AG09319 (cell line): ENCODE results near the gene ACAT2.
A peak's percentile ranks its signal among the peaks of the same experiment; 100 is the strongest.
"Not testable (repeated sequence)": the region's sequence is repeated elsewhere in the genome, so short reads cannot be mapped to it uniquely, and the experiment has no call there.

Source experiments
- DNase-seq: peaks from one replicate; pipeline ENCODE4 v3.0.0-alpha.2; 2010; ENCODE audit warnings: low read depth; ENCODE audit errors: extremely low read depth
- TF ChIP-seq, protein P1 (sequence below): IDR thresholded peaks from 2 replicates; pipeline ENCODE4 v1.5.1; 2011; ENCODE audit warnings: low read depth, mild to moderate bottlenecking, inconsistent platforms, low read length, moderate library complexity

ACAT2 gene

GRCh38 chr6:159718634-159719033, 43.2 kb upstream of the ACAT2 start:
- TF ChIP-seq, protein P1, sequence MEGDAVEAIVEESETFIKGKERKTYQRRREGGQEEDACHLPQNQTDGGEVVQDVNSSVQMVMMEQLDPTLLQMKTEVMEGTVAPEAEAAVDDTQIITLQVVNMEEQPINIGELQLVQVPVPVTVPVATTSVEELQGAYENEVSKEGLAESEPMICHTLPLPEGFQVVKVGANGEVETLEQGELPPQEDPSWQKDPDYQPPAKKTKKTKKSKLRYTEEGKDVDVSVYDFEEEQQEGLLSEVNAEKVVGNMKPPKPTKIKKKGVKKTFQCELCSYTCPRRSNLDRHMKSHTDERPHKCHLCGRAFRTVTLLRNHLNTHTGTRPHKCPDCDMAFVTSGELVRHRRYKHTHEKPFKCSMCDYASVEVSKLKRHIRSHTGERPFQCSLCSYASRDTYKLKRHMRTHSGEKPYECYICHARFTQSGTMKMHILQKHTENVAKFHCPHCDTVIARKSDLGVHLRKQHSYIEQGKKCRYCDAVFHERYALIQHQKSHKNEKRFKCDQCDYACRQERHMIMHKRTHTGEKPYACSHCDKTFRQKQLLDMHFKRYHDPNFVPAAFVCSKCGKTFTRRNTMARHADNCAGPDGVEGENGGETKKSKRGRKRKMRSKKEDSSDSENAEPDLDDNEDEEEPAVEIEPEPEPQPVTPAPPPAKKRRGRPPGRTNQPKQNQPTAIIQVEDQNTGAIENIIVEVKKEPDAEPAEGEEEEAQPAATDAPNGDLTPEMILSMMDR, result no peak
- no peak for DNase-seq

DNA sequence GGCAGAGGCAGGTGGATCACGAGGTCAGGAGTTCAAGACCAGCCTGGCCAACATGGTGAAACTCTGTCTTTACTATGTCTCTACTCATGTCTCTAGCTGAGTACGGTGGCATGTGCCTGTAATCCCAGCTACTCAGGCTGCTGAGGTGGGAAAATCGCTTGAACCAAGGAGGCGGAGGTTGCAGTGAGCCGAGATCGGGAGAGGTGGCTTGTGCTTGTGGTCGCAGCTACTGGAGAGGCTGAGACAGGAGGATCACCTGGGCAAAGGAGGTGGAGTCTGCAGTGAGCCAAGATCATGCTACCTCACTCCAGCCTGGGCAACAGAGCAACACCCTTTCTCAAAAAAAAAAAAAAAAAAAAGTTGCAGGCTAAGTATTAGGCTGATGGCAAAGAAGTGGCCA, 42.6 kb upstream of the ACAT2 start:
- TF ChIP-seq, protein P1, result no peak
- DNase-seq, result no peak

DNA sequence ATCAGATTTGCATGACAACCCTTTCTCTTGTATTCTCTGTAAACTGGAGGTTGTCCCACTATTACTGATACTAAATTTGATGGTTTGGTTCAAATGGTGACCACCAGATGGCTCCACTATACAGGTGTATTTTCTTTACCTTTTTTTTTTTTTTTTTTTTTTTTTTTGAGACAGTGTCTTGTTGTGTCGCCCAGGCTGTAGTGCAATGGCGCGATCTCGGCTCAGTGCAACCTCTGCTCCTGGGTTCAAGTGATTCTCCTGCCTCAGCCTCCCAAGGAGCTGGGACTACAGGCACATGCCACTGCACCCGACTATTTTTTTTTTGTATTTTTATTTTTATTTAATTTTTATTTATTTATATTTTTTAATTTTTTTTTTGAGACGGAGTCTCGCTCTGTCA, 41.1 kb upstream of the ACAT2 start:
- TF ChIP-seq, protein P1, result peak; percentile 28
- DNase-seq, result no peak

GRCh38 chr6:159721981-159722380, 39.9 kb upstream of the ACAT2 start:
- DNase-seq, result not testable (repeated sequence)

GRCh38 chr6:159722655-159723054, 39.2 kb upstream of the ACAT2 start:
- TF ChIP-seq, protein P1, result no peak
- DNase-seq, result no peak

DNA sequence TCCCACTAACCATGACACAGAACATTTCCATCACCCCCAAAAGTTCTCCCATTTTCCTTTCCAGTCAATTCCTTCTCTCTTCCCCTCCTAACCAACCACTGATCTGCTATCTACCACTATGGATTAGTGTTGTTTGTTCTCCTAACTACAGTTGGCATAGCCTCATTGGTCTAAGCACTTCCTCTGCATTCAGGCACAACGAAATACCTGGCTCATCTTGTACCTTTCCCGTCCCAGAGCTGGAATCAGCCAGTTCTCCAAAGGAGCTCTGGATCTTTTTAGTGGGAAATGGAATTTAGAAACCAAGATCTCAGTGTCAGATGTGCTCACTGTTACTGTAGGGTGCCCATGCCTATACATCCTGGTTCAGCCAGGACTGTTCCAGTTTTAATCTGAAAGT, 38.6 kb upstream of the ACAT2 start:
- TF ChIP-seq, protein P1, result no peak
- DNase-seq, result no peak

DNA sequence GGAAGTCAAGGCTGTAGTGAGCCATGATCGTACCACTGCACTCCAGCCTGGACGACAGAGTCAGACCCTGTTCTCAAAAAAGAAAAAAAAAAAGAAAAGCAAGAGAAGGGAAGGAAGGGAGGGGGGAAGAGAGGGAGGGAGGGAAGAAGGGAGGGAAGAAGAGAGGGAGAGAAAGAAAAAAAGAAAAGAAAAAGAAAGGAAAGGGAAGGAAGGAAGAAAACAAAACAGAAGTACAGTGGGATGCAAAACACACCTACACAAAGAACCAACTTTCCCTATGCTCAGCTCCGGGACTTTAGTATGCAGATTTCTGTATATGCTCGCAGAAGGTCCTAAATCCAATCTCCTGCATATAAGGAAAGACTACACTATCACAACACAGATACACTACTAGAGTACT, 37.1 kb upstream of the ACAT2 start:
- DNase-seq, result no peak
- TF ChIP-seq, protein P1, result no peak

DNA sequence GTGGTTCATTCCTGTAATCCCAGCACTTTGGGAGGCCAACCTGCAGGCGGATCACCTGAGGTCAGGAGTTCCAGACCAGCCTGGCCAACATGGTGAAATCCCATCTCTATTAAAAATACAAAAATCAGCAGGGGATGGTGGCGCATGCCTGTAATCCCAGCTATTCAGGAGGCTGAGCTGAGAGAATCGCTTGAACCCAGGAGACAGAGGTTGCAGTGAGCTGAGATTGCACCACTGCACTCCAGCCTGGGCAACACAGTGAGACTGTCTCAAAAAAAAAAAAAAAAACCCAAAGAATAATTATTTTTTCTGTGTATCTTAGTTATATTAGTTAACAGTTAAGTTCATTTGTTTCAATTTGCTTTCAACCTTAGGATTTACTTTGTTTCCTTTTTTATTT, 36.6 kb upstream of the ACAT2 start:
- DNase-seq, result not testable (repeated sequence)

GRCh38 chr6:159726255-159726917, 35.5 kb upstream of the ACAT2 start:
- no peak for DNase-seq
- TF ChIP-seq, protein P1, result no peak
